Kidney (tissue), 14 donors: ENCODE measurements around the gene KRTAP10-5. TPM values are rescaled to one million over a fixed set of nuclear protein-coding genes. Genes with fewer than 3 reads are reported as not detected.
A peak's percentile ranks its signal among the peaks of the same experiment; 100 is the strongest.

ENCODE experiments used
- DNase-seq, 5 donors: peaks; one replicate each; pipeline ENCODE4 v3.0.0-alpha.2; 2013 to 2020
- FAIRE-seq: peaks from 2 replicates; lab custom pipeline; 2012; peaks lifted over from hg19 to GRCh38; lab: Jason Lieb, UNC
- H3K27ac ChIP-seq, 2 donors: one replicate each; pipeline ENCODE4 v1.7.0; 2013; ENCODE audit warnings: low read depth in 2 of 2, low read length in 2 of 2, inconsistent platforms in 1 of 2
- H3K27me3 ChIP-seq: one replicate; pipeline ENCODE4 v1.7.1; 2013; ENCODE audit warnings: low read length, inconsistent platforms; ENCODE audit not compliant: control insufficient read depth, insufficient read depth
- H3K36me3 ChIP-seq, 3 donors: one replicate each; pipeline versions ENCODE4 v1.7.0 to v1.7.1; 2013; ENCODE audit warnings: low read length in 3 of 3, control low read depth in 1 of 3, inconsistent platforms in 1 of 3; ENCODE audit not compliant: insufficient read depth in 3 of 3, control insufficient read depth in 2 of 3
- H3K4me1 ChIP-seq, 3 donors: one replicate each; pipeline versions ENCODE4 v1.7.0 to v1.7.1; 2013; ENCODE audit warnings: low read length in 3 of 3, inconsistent platforms in 1 of 3, low read depth in 1 of 3; ENCODE audit not compliant: control insufficient read depth in 2 of 3, insufficient read depth in 2 of 3
- H3K4me3 ChIP-seq, 3 donors: one replicate each; pipeline versions ENCODE4 v1.7.0 to v1.8.1; 2013; ENCODE audit warnings: low read length in 3 of 3, control low read depth in 1 of 3, inconsistent platforms in 1 of 3
- H3K9ac ChIP-seq, 3 donors: one replicate each; pipeline versions ENCODE4 v1.7.0 to v1.7.1; 2013; ENCODE audit warnings: low read length in 3 of 3, control low read depth in 1 of 3, inconsistent platforms in 1 of 3
- H3K9me3 ChIP-seq, 3 donors: one replicate each; pipeline versions ENCODE4 v1.7.0 to v1.7.1; 2013; ENCODE audit warnings: low read length in 3 of 3, control low read depth in 1 of 3, inconsistent platforms in 1 of 3; ENCODE audit not compliant: control insufficient read depth in 2 of 3, insufficient read depth in 1 of 3
- intact Hi-C: fragments of 100-400 bp; cut with DNase I; formaldehyde crosslinking; loops from one replicate; pipeline ENCODE4 v1.11.1; 2022
- polyA plus RNA-seq: library from polyadenylated mRNA; stranded (reverse); fragments of 350-450 nt; fragmentation: Illumina TruSeq; extraction: RNeasy Lipid Tissue Mini Kit (QIAGEN cat#74804); gene quantifications from one replicate; pipeline ENCODE4 v1.2.3, GENCODE V29; 2014; ENCODE audit warnings: low read depth, low replicate concordance; ENCODE audit not compliant: insufficient read depth
- total RNA-seq: library from RNA; stranded (reverse); fragmentation: NEBNext Ultra II Directional; extraction: Animal tissue kit (Norgen Biotek cat#: 25700); gene quantifications from one replicate; pipeline ENCODE4 v1.2.1, GENCODE V29; 2021
- TF ChIP-seq, protein P1 (sequence below): IDR thresholded peaks from 3 replicates; pipeline ENCODE4 v1.5.1; 2012; ENCODE audit warnings: mild to moderate bottlenecking, moderate library complexity, borderline replicate concordance; ENCODE audit not compliant: insufficient read depth; ENCODE audit errors: extremely low read depth
- donor health status: control.
- donor health status: control.
- donor health status: control.
- donor health status: control.
- donor health status: control.
- donor health status: DM: yes; HTN: yes; CAD: no.
- donor health status: Normal renal cell carcinoma (clear cell type).

Gene KRTAP10-5
- total and polyA plus RNA-seq, 2 donors from 2014 or later = not detected

GRCh38 chr21:44585892-44586291 is 5.5 kb upstream of the KRTAP10-5 start:
- DNase-seq (no peak), FAIRE-seq (no peak)
- no peaks in the 10 kb centered on the region for H3K27me3 ChIP-seq
- peaks cover 0 to 1% (median 0%) of the 10 kb centered on the region in 3 donors for H3K9me3 ChIP-seq
- H3K4me1 ChIP-seq = no peaks in the 10 kb centered on the region
- no peak overlapping the region for H3K9ac ChIP-seq
- H3K4me3 ChIP-seq = no peak overlapping the region
- no peaks in the 10 kb centered on the region for H3K36me3 ChIP-seq
- TF ChIP-seq, protein P1, sequence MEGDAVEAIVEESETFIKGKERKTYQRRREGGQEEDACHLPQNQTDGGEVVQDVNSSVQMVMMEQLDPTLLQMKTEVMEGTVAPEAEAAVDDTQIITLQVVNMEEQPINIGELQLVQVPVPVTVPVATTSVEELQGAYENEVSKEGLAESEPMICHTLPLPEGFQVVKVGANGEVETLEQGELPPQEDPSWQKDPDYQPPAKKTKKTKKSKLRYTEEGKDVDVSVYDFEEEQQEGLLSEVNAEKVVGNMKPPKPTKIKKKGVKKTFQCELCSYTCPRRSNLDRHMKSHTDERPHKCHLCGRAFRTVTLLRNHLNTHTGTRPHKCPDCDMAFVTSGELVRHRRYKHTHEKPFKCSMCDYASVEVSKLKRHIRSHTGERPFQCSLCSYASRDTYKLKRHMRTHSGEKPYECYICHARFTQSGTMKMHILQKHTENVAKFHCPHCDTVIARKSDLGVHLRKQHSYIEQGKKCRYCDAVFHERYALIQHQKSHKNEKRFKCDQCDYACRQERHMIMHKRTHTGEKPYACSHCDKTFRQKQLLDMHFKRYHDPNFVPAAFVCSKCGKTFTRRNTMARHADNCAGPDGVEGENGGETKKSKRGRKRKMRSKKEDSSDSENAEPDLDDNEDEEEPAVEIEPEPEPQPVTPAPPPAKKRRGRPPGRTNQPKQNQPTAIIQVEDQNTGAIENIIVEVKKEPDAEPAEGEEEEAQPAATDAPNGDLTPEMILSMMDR = no peak
- H3K27ac ChIP-seq = no peak overlapping the region
- intact Hi-C loops = no loop called here

DNA sequence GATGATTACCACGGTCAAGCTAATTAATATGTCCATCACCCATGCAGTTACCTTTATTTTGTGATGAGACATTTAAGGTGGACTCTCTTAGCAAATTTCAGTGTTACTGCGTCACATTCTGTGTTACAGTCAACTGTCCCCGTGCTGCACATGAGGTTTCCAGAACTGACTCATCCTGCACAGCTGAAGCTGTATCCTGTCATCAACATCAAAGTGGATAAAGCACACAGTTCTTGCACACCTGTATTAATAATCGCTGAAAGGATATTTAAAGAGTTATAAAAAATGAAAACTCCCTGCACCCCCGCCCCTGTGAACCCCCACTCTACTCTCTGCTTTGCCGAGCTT is 3.4 kb upstream of the KRTAP10-5 start:
- TF ChIP-seq, protein P1 = no peak
- H3K9ac ChIP-seq = no peak overlapping the region
- H3K27me3 ChIP-seq = no peaks in the 10 kb centered on the region
- no peaks in the 10 kb centered on the region for H3K4me1 ChIP-seq
- peaks cover 0 to 2% (median 0%) of the 10 kb centered on the region in 3 donors for H3K9me3 ChIP-seq
- no peaks in the 10 kb centered on the region for H3K36me3 ChIP-seq
- intact Hi-C loops = no loop called here
- H3K4me3 ChIP-seq = no peak overlapping the region
- no peak overlapping the region for H3K27ac ChIP-seq
- FAIRE-seq (no peak), DNase-seq (no peak)

- no peaks in the 10 kb centered on the region for H3K27me3 ChIP-seq
- FAIRE-seq = no peak
Observed at GRCh38 chr21:44583089-44583799, 2.8 kb upstream of the KRTAP10-5 start.

More at GRCh38 chr21:44583089-44583799, 2.8 kb upstream of the KRTAP10-5 start:
- H3K36me3 ChIP-seq = no peaks in the 10 kb centered on the region
- no peaks in the 10 kb centered on the region for H3K4me1 ChIP-seq
- intact Hi-C loops = no loop called here
- H3K27ac ChIP-seq = no peak overlapping the region
- peak in 3 of 5 donors; percentile 57 to 78 (median 61) for DNase-seq
- peaks cover 0 to 2% (median 0%) of the 10 kb centered on the region in 3 donors for H3K9me3 ChIP-seq
- H3K9ac ChIP-seq = no peak overlapping the region
- TF ChIP-seq, protein P1 = no peak
- no peak overlapping the region for H3K4me3 ChIP-seq
